GM13976 (cell line): ENCODE measurements around the gene LYST.
"Not testable (repeated sequence)": the region's sequence is repeated elsewhere in the genome, so short reads cannot be mapped to it uniquely, and the experiment has no call there.

Experiments used
- DNase-seq: peaks from one replicate; pipeline ENCODE4 v3.0.0; 2012; ENCODE audit warnings: low spot score
- in situ Hi-C: fragments of 300-500 bp; cut with MboI; formaldehyde crosslinking; loops from one replicate; pipeline ENCODE4 v1.12.0; 2022; ENCODE audit warnings: low sequenced_read_pairs, mixed read lengths, inconsistent platforms; ENCODE audit not compliant: unreplicated experiment
- TF ChIP-seq, protein P1 (sequence below): IDR thresholded peaks from 2 replicates; pipeline ENCODE4 v1.5.1; 2012; ENCODE audit warnings: borderline replicate concordance, mild to moderate bottlenecking; ENCODE audit not compliant: insufficient read depth; ENCODE audit errors: extremely low read depth, missing control alignments, control extremely low read depth

The LYST gene

GRCh38 chr1:235640580-235640979 is 226.1 kb downstream of the LYST start:
- TF ChIP-seq, protein P1, sequence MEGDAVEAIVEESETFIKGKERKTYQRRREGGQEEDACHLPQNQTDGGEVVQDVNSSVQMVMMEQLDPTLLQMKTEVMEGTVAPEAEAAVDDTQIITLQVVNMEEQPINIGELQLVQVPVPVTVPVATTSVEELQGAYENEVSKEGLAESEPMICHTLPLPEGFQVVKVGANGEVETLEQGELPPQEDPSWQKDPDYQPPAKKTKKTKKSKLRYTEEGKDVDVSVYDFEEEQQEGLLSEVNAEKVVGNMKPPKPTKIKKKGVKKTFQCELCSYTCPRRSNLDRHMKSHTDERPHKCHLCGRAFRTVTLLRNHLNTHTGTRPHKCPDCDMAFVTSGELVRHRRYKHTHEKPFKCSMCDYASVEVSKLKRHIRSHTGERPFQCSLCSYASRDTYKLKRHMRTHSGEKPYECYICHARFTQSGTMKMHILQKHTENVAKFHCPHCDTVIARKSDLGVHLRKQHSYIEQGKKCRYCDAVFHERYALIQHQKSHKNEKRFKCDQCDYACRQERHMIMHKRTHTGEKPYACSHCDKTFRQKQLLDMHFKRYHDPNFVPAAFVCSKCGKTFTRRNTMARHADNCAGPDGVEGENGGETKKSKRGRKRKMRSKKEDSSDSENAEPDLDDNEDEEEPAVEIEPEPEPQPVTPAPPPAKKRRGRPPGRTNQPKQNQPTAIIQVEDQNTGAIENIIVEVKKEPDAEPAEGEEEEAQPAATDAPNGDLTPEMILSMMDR: no peak
- no peak for DNase-seq
- in situ Hi-C loops: no loop called here

DNA sequence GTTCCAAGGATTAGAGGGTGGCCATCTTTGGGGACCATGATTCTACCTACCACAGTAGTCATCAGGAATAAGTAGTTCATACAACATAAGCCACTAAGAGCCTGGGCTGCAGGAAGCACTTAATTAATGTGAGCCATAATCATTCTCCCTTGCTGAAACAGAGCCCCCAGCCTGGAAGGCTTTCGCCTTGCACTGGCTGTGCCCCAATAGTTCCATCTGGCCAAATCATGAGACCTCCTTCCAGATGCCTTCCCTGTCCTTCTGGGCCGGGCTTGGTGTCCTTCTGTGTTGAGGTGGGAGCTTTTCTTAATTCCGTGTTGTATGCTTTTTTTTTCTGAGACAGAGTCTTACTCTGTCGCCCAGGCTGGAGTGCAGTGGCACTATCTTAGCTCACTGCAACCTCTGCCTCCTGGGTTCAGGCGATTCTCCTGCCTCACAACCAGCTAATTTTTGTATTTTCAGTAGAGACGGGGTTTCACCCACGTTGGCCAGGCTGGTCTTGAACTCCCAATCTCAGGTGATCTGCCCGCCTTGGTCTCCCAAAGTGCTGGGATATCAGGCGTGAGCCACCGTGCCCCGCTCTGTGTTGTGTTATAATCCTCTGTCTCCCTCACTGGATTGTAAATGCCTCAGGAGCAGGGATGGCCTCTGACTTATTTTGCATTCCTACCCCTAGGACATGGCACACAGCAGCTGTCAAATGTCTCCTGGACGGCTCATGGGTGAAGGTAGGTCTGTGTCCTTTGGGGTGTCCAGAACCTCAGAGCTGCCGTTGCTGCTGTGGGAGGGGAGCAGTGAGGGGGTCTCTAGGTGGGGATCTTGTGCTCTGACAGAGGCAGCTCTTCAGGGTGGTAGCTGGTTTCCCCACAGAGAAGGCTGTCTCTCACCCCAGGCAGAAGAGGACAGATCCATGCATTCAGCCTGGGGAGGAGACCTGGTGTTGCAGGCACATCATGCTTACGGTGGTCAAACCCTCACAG is 227.2 kb downstream of the LYST start:
- in situ Hi-C loops: no loop called here
- no peak for DNase-seq
- TF ChIP-seq, protein P1: no peak

- DNase-seq, in situ Hi-C loops: not testable (repeated sequence)
Measured at GRCh38 chr1:235638612-235639011, 228.1 kb downstream of the LYST start.

DNA sequence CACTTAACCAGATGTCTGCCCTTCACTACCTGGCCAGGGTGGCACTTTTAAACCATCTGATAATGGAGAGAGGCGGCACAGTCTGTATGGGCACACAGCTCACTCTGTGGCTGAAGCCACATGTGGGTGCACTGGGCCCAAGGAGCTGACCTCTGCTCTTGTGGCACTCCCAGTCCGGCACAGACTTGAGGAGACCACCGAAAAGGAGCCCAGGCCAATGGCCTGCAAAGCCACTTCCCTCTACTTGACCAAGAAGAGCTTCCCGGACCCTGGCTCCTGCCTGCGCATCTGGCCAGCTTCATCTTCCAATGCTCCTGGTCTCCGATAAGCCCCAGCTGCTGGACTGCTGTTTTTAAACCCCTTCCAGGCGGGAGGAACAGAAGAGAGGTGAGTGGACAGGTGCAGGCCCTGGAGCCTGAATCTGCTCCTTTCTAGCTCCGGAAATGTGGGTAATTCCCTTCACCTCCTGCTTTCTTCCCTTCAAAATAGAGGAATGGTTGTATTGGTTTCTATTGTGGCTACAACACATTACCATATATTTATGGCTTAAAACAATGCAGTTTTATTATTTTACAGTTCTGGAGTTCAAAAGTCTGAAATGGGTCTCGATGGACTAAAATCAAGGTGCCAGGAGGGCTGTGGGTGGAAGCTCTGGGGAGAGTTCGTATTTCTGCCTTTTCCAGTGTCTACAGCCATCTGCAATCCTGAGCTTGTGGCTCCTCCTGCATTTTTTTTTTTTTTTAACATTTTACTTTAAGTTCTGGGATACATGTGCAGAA is 228.8 kb downstream of the LYST start:
- in situ Hi-C loops: no loop called here
- TF ChIP-seq, protein P1: no peak
- DNase-seq: no peak

DNA sequence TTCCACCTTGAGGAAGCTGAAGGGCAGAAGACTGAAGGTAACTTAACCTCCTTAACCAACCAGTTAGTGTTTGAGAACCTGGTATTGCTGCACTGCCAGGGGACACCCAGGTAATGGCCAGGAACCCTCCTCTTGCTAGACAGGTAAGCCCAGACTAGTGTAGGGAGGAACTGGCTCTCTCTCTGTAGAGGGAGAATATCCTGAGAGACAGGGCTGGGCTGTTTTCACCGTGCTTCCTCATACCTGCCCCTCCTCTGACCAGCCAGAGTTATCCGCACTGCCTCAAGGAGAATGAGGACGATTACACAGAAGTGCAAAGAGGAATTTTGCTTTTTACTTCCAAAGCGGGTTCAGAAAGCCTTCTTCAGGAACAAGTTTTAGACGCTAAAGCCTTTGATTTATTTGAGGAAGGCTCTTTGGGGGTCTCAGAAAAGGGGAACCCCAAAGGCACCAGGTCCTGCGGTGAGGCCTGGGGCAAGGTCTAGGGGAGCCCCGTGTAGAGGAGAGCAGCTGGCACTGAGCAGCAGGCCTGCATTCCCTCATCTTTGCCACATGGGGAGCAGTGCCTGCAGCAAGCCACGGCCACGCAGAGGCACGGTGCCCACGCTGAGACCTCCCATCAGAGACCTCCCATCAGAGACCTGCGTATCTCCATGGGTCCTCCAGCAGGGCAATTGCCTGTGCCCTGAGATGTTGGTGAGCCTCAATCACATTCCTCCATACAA is 230.6 kb downstream of the LYST start:
- in situ Hi-C loops: no loop called here
- TF ChIP-seq, protein P1: no peak
- DNase-seq: no peak

DNA sequence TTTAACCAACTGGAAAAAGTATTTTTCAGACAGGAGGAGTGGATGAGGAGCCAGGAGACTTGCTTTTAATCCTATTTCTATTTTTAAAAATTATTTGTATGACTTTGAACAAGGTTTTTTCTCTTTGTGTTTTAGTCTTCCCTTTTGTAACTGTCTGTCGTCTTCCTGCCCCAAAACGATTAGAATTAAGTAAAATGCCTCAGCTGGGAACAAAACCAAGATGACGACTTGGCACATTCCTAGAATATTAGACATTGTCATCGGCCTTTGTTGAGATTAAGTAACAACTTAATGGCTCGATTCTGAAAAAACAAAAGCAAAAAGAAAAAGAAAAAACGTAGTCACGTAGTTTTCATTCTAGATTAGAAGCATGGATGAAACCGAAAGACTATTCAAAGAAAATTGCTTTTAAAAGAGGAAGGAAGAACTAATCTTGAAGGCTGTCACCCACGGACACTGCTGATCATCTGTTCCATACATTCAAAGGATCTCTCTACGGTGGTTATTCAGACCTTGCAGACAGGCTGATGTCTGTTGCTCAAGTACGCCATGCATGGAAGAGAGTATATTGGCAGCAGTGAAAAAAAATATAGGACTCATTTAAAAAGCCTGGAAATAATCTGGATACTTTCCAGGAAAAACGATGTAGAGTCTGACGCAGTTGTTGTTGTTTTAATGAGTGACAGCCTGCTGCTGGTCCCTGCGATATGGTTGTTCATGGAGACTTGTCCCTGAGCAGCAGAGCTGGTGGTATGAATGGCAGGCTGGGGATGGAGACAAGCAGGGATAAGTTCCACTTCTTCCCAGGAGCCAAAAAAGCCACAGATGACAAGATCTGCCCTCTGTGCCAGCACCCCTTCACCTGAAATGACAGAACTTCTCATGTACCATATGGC is 234.0 kb downstream of the LYST start:
- in situ Hi-C loops: no loop called here
- TF ChIP-seq, protein P1: no peak
- peak; percentile 74 for DNase-seq
